ENCODE measurements around the gene PRXL2B. TPM values are rescaled to one million over a fixed set of nuclear protein-coding genes. Genes with fewer than 3 reads are reported as not detected.

PRXL2B gene
- total and polyA plus RNA-seq, 2 experiments from 2014 or later, result 25.5 to 44.0 TPM

- Histone ChIP-seq H3K27me3 (ENCODE audit: insufficient read depth) (no peaks in the 10 kb centered on the region), H3K9me2 (ENCODE audit: insufficient read depth) (0 out of 2 replicates have a peak, but pooled peaks cover 5% of the 10 kb centered on the region), H3K36me3 (ENCODE audit: insufficient read depth) (no peaks in the 10 kb centered on the region), H4K20me1 (replicated peaks; ENCODE audit: insufficient read depth) (no peaks in the 10 kb centered on the region), H3K4me1 (ENCODE audit: insufficient read depth) (no peaks in the 10 kb centered on the region), H2AFZ (no peak overlapping the region), H3K4me2 (no peak overlapping the region), H3K4me3 (no peak overlapping the region), H3K27ac (ENCODE audit: low read depth) (no peak overlapping the region), H3F3A (replicated peaks; ENCODE audit: low read depth) (no peaks in the 10 kb centered on the region), H3K79me2 (replicated peaks; ENCODE audit: insufficient read depth) (no peaks in the 10 kb centered on the region)
- Mint-ChIP-seq H3K27me3 (ENCODE audit: insufficient read depth, low read depth, poor library complexity) (peaks cover 4% of the 10 kb centered on the region), H3K27ac (no peak overlapping the region), H3K4me1 (no peaks in the 10 kb centered on the region), H3K36me3 (ENCODE audit: low read depth) (no peaks in the 10 kb centered on the region), H3K9me3 (peaks cover 13% of the 10 kb centered on the region), H3K4me3 (no peak overlapping the region)
- ATAC-seq (no peak), DNase-seq (ENCODE audit: low spot score) (no peak)
- TF ChIP-seq EZH2 (IDR thresholded peaks at IDR 0.05; ENCODE audit: low read depth, unreplicated experiment), result no peak
- no peak for TF ChIP-seq CTCF (conservative IDR thresholded peaks at IDR 0.05; ENCODE audit: low read depth in 2 of 2)
- no peak for TF ChIP-seq ZNF331 (CRISPR knock-in tag; IDR thresholded peaks at IDR 0.05; ENCODE audit: low read depth)
- no peak for TF ChIP-seq CREB1 (CRISPR knock-in tag; IDR thresholded peaks at IDR 0.05; ENCODE audit: low read depth)
- TF ChIP-seq REST (IDR thresholded peaks at IDR 0.05; ENCODE audit: unreplicated experiment), result no peak
- TF ChIP-seq STAT1 (IDR thresholded peaks at IDR 0.05; ENCODE audit: unreplicated experiment), result no peak
- TF ChIP-seq JUNB (IDR thresholded peaks at IDR 0.05; ENCODE audit: unreplicated experiment), result no peak
- no peak for TF ChIP-seq ETS1 (IDR thresholded peaks at IDR 0.05)
- no peak for TF ChIP-seq EZH2phosphoT487 (IDR thresholded peaks at IDR 0.05; ENCODE audit: unreplicated experiment)
- TF ChIP-seq ZNF462 (CRISPR knock-in tag; IDR thresholded peaks at IDR 0.05), result no peak
- no peak for TF ChIP-seq ZNF114 (CRISPR knock-in tag; IDR thresholded peaks at IDR 0.05)
- TF ChIP-seq POLR2AphosphoS5 (IDR thresholded peaks at IDR 0.05; ENCODE audit: low read depth), result no peak
- TF ChIP-seq NANOG (IDR thresholded peaks at IDR 0.05; ENCODE audit: borderline replicate concordance), result no peak
These were observed 15.2 kb upstream of the PRXL2B start for GRCh38 chr1:2571348-2571747.
